ENCODE results near the gene CDKL1.

The CDKL1 gene

GRCh38 chr14:50335989-50336824 is 60.5 kb downstream of the CDKL1 start:
- in situ Hi-C loops (cut with MboI; ENCODE audit: low sequenced_read_pairs) = no loop called here

- in situ Hi-C loops (cut with MboI; ENCODE audit: low sequenced_read_pairs) = no loop called here
These were observed 61.3 kb downstream of the CDKL1 start for GRCh38 chr14:50335389-50335788.

GRCh38 chr14:50334211-50334610 is 62.5 kb downstream of the CDKL1 start:
- in situ Hi-C loops (cut with MboI; ENCODE audit: low sequenced_read_pairs) = no loop called here

GRCh38 chr14:50333014-50333509 is 63.6 kb downstream of the CDKL1 start:
- in situ Hi-C loops (cut with MboI; ENCODE audit: low sequenced_read_pairs) = no loop called here

- in situ Hi-C loops (cut with MboI; ENCODE audit: low sequenced_read_pairs) = no loop called here
These were observed 65.1 kb downstream of the CDKL1 start for GRCh38 chr14:50331596-50331995.

GRCh38 chr14:50321009-50321660 is 75.5 kb downstream of the CDKL1 start:
- in situ Hi-C loops (cut with MboI; ENCODE audit: low sequenced_read_pairs) = loop anchor here (25.0 kb wide), 1 partner anchor 216 kb away; the partner anchor contains the start of gene MAP4K5

- in situ Hi-C loops (cut with MboI; ENCODE audit: low sequenced_read_pairs) = loop anchor here (25.0 kb wide), 1 partner anchor 217 kb away; the partner anchor contains the start of gene MAP4K5
These were observed 76.4 kb downstream of the CDKL1 start for GRCh38 chr14:50320283-50320682.

- in situ Hi-C loops (cut with MboI; ENCODE audit: low sequenced_read_pairs) = loop anchor here (25.0 kb wide), 1 partner anchor 218 kb away; the partner anchor contains the start of gene MAP4K5
These were observed 77.0 kb downstream of the CDKL1 start for GRCh38 chr14:50319721-50320120.

GRCh38 chr14:50319293-50319692 is 77.4 kb downstream of the CDKL1 start:
- in situ Hi-C loops (cut with MboI; ENCODE audit: low sequenced_read_pairs) = loop anchor here (25.0 kb wide), 1 partner anchor 218 kb away; the partner anchor contains the start of gene MAP4K5

GRCh38 chr14:50318031-50318626 is 78.6 kb downstream of the CDKL1 start:
- in situ Hi-C loops (cut with MboI; ENCODE audit: low sequenced_read_pairs) = loop anchor here (25.0 kb wide), 1 partner anchor 219 kb away; the partner anchor contains the start of gene MAP4K5

- in situ Hi-C loops (cut with MboI; ENCODE audit: low sequenced_read_pairs) = loop anchor here (25.0 kb wide), 1 partner anchor 223 kb away; the partner anchor contains the start of gene MAP4K5
These were observed 82.6 kb downstream of the CDKL1 start for GRCh38 chr14:50314098-50314497.

- in situ Hi-C loops (cut with MboI; ENCODE audit: low sequenced_read_pairs) = loop anchor here (25.0 kb wide), 1 partner anchor 225 kb away; the partner anchor contains the start of gene MAP4K5
These were observed 84.0 kb downstream of the CDKL1 start for GRCh38 chr14:50312734-50313054.

GRCh38 chr14:50311972-50312733 is 84.5 kb downstream of the CDKL1 start, which contains the start of the genes DMAC2L and L2HGDH:
DMAC2L (plus strand) TSS chr14:50312324; CDS start chr14:50321488, 9,164 bp downstream.
L2HGDH (minus strand) TSS chr14:50312229; CDS start chr14:50312150, 79 bp downstream.
- in situ Hi-C loops (cut with MboI; ENCODE audit: low sequenced_read_pairs) = loop anchor here (25.0 kb wide), 1 partner anchor 225 kb away; the partner anchor contains the start of gene MAP4K5

- in situ Hi-C loops (cut with MboI; ENCODE audit: low sequenced_read_pairs) = loop anchor here (25.0 kb wide), 1 partner anchor 226 kb away; the partner anchor contains the start of gene MAP4K5
These were observed 85.2 kb downstream of the CDKL1 start for GRCh38 chr14:50311337-50311971.

- in situ Hi-C loops (cut with MboI; ENCODE audit: low sequenced_read_pairs) = loop anchor here (25.0 kb wide), 1 partner anchor 227 kb away; the partner anchor contains the start of gene MAP4K5
These were observed 86.2 kb downstream of the CDKL1 start for GRCh38 chr14:50310445-50310844.

GRCh38 chr14:50308363-50308915 is 88.2 kb downstream of the CDKL1 start:
- in situ Hi-C loops (cut with MboI; ENCODE audit: low sequenced_read_pairs) = loop anchor here (25.0 kb wide), 1 partner anchor 229 kb away; the partner anchor contains the start of gene MAP4K5

GRCh38 chr14:50303744-50304471 is 92.8 kb downstream of the CDKL1 start:
- in situ Hi-C loops (cut with MboI; ENCODE audit: low sequenced_read_pairs) = loop anchor here (25.0 kb wide), 1 partner anchor 233 kb away; the partner anchor contains the start of gene MAP4K5

- in situ Hi-C loops (cut with MboI; ENCODE audit: low sequenced_read_pairs) = loop anchor here (25.0 kb wide), 1 partner anchor 235 kb away; the partner anchor contains the start of gene MAP4K5
These were observed 94.8 kb downstream of the CDKL1 start for GRCh38 chr14:50301914-50302313.
